Stimulated activated naive CD8-positive, alpha-beta T cell treated with anti-CD3 and anti-CD28 coated beads, Interleukin-15, Interleukin-2, amounts not matched to agents 100 ng/mL and 50 ng/mL, for 24 hours (primary cell): ENCODE measurements around the gene TBC1D23.
"Not testable (repeated sequence)": the region's sequence is repeated elsewhere in the genome, so short reads cannot be mapped to it uniquely, and the experiment has no call there.

Experiments used
- H3K27ac Mint-ChIP-seq: one replicate; pipeline ENCODE4 v1.8.0; 2021; ENCODE audit warnings: mild to moderate bottlenecking, mixed read lengths
- H3K27me3 Mint-ChIP-seq: one replicate; pipeline ENCODE4 v1.8.0; 2021; ENCODE audit warnings: mixed read lengths
- H3K36me3 Mint-ChIP-seq: one replicate; pipeline ENCODE4 v1.8.0; 2021; ENCODE audit warnings: low read depth, mixed read lengths
- H3K4me1 Mint-ChIP-seq: one replicate; pipeline ENCODE4 v1.8.0; 2021; ENCODE audit warnings: low read depth, mixed read lengths
- H3K4me3 Mint-ChIP-seq: one replicate; pipeline ENCODE4 v1.8.0; 2021; ENCODE audit warnings: mild to moderate bottlenecking, mixed read lengths
- H3K9me3 Mint-ChIP-seq: one replicate; pipeline ENCODE4 v1.8.0; 2021; ENCODE audit warnings: mixed read lengths

Gene TBC1D23

DNA sequence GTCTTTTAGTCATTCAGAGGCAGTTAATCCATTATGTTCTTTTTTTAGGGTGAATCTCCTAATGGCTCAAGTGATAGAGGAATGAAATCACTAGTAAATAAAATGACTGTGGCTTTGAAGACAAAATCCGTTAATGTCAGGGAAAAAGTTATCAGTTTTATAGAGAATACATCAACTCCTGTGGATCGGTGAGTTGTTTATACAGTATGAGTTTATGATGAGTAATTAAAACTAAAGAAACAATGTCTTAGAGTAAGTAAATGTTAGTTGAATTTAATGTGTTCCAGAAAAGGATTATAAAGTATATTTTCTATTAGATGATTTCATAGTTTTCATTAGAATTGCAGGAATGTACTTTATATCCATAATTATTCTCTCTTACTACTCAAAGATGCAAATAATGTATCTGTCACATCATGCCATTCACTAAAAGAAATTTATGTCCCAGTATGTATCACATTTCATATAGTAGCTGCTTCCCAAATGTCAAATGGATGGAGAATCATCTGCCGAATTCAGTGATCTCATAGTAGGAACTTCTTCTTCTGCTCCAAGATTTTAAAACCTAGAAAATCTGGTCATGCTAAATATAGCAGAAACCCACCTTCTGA lies 49.7 kb downstream of the TBC1D23 start:
- Mint-ChIP-seq H3K9me3 (no peaks in the 10 kb centered on the region), H3K27ac (no peak overlapping the region), H3K27me3 (no peaks in the 10 kb centered on the region), H3K4me3 (no peak overlapping the region), H3K36me3 (peaks cover 18% of the 10 kb centered on the region), H3K4me1 (no peaks in the 10 kb centered on the region)

DNA sequence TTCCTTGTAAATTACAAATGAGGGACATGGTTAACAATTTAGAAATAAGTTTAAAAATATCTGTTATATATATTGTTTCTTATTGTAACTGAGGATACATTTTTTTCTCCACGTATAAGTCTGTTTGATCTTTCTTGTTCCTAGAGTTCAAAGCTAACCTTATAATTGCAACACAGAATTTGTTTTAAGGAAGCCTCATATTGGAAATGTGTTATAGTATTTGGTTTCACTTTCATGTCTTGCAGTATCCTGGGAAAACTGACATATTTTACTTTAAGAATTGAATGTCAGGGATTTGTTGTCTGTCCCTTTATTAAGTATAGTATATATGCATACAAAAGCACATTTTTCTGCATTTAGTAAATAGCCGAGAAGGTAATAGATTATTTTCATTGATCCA lies 50.2 kb downstream of the TBC1D23 start:
- peaks cover 21% of the 10 kb centered on the region for H3K36me3 Mint-ChIP-seq
- H3K4me1 Mint-ChIP-seq = no peaks in the 10 kb centered on the region
- no peak overlapping the region for H3K4me3 Mint-ChIP-seq
- H3K27me3 Mint-ChIP-seq = no peaks in the 10 kb centered on the region
- no peaks in the 10 kb centered on the region for H3K9me3 Mint-ChIP-seq
- no peak overlapping the region for H3K27ac Mint-ChIP-seq

DNA sequence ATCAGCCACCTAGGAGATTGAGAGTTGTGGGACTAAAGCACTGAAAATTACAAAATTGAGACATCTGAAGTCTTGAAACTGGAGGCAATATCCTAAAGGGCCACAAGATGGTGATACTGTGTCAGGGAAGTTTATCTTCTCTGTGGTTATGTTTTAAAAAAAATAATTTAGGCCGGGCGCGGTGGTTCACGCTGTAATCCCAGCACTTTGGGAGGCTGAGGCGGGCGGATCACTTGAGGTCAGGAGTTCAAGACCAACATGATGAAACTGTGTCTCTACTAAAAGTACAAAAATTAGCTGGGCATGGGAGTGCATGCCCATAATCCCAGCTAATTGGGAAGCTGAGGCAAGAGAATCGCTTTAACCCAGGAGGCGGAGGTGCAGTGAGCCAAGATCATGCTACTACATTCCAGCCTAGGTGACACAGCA lies 55.9 kb downstream of the TBC1D23 start:
- Mint-ChIP-seq H3K27me3 (no peaks in the 10 kb centered on the region), H3K4me3 (no peak overlapping the region), H3K9me3 (no peaks in the 10 kb centered on the region), H3K27ac (no peak overlapping the region), H3K36me3 (peaks cover 13% of the 10 kb centered on the region), H3K4me1 (peaks cover 17% of the 10 kb centered on the region)

DNA sequence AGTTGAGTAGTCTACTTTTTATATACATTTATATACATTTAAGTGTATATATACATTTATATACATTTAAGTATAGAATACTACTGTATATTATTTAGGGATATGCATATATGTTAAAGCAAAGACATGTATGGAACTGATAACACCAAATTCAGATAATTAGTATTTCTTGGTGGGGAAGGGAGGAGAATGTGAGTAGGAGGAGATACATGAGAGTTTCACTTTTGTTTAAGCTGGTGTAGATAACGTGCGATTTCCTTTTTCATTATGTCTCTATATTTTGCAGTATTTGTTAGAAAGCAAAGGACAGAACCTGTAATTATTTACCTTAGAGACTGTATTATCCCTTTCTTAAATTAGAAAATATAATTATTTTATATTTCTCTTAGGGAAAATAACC lies 57.1 kb downstream of the TBC1D23 start:
- Mint-ChIP-seq H3K9me3 (no peaks in the 10 kb centered on the region), H3K4me3 (no peak overlapping the region), H3K36me3 (peaks cover 13% of the 10 kb centered on the region), H3K27ac (no peak overlapping the region), H3K27me3 (no peaks in the 10 kb centered on the region), H3K4me1 (peaks cover 17% of the 10 kb centered on the region)

DNA sequence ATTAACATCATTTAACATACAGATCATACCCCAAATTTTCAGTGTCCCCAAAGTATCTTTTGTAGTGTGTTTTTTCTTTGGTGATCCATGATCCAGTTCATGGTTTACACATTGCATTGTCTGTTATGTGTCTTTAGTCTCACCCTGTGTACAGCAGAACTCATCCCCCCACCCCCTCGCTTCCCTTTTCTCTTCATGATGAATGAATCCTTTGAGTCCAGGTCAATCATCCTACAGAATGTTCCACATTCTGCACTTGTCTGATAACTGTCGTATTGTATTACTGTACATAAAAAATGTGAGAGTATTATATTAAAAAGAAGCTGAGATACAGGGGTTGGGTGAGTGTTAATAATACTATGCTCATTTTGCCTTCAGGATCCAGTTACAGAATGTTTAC lies 59.2 kb downstream of the TBC1D23 start:
- peaks cover 9% of the 10 kb centered on the region for H3K36me3 Mint-ChIP-seq
- H3K27ac Mint-ChIP-seq = no peak overlapping the region
- no peak overlapping the region for H3K4me3 Mint-ChIP-seq
- no peaks in the 10 kb centered on the region for H3K27me3 Mint-ChIP-seq
- peaks cover 17% of the 10 kb centered on the region for H3K4me1 Mint-ChIP-seq
- no peaks in the 10 kb centered on the region for H3K9me3 Mint-ChIP-seq

DNA sequence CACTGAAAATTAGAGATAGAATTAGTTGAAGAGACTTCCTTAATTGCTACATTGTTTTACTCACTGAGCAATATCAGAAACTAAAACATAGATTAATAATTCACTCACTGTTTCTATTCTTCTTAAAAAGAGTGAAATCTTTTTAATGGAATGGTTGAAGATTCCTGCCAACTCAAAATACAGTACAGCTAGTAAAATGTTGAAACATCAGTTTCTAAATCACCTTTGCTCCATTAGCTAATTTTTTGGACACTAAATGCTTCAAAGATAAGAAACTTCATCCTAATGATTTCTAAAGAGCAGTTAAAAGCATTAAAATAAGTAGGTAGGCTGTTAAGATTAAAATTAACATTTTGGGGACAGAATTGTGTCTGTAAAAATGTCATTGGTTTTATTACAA lies 63.3 kb downstream of the TBC1D23 start:
- peaks cover 6% of the 10 kb centered on the region for H3K9me3 Mint-ChIP-seq
- H3K27me3 Mint-ChIP-seq = no peaks in the 10 kb centered on the region
- no peak overlapping the region for H3K27ac Mint-ChIP-seq
- no peaks in the 10 kb centered on the region for H3K4me1 Mint-ChIP-seq
- H3K36me3 Mint-ChIP-seq = peaks cover 22% of the 10 kb centered on the region
- no peak overlapping the region for H3K4me3 Mint-ChIP-seq

DNA sequence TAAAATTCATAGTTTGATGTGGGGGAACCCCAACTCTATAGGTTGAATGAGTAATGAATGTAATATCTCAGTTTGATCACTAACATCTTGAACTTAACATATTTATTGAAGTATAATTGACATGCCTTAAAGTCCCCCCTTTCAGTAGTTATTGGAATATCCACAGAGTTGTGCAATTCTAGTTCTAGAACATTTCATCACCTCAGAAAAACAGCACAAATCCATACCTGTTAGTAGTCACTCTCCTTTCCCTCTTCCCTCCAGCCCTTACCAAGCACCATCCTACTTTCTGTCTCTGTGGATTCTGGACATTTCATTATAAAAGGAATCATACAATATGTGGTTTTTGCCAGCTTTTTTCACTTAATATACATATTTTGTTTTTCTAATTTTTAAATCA lies 65.0 kb downstream of the TBC1D23 start:
- no peak overlapping the region for H3K4me3 Mint-ChIP-seq
- H3K27ac Mint-ChIP-seq = no peak overlapping the region
- no peaks in the 10 kb centered on the region for H3K4me1 Mint-ChIP-seq

DNA sequence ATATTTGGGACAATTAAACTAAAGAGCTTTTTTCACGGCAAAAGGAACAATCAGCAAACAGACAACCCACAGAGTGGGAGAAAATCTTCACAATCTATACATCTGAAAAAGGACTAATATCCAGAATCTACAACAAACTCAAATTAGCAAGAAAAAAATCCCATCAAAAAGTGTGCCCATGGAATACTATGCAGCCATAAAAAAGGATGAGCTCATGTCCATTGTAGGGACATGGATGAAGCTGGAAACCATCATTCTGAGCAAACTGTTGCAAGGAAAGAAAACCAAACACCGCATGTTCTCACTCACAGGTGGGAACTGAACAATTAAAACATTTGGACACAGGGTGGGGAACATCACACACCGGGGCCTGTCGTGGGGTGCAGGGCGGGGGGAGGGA lies 66.6 kb downstream of the TBC1D23 start:
- not testable (repeated sequence) for H3K27me3 Mint-ChIP-seq, H3K4me1 Mint-ChIP-seq, H3K9me3 Mint-ChIP-seq, H3K4me3 Mint-ChIP-seq, H3K27ac Mint-ChIP-seq
- peaks cover 15% of the 10 kb centered on the region for H3K36me3 Mint-ChIP-seq

More for the DNA sequence above, 65.0 kb downstream of the TBC1D23 start:
- H3K9me3 Mint-ChIP-seq = peaks cover 6% of the 10 kb centered on the region
- peaks cover 15% of the 10 kb centered on the region for H3K36me3 Mint-ChIP-seq
- H3K27me3 Mint-ChIP-seq = no peaks in the 10 kb centered on the region

DNA sequence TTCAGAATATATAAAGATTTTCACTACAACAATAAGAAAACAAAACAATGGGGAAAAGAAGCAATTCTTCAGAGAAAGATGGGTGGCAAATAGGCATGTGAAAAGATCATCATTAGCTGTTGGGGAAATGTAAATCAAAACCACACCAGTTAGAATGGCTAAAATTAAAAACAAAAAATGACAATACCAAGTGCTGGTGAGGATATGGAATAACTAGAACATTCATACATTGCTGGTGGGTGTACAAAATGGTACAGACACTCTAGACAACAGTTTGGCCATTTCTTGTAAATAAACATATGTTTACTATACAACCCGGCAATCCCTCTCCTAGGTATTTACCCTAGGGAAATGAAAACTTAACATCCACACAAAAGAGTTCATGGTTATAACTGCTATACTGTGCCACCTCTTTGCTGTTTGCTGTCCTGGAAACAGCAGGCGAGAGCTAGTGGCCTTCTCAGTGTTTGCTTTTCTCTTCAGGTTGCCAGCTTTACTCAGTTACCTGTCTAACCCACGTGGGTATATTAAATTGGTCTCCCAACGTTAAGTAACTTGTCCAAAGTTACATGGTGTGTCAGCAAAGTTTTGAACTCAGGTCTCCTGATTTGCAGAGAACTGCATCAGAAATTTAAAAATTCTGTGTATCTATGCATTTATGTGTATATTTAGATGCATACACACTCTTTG lies 69.2 kb downstream of the TBC1D23 start:
- no peak overlapping the region for H3K4me3 Mint-ChIP-seq

DNA sequence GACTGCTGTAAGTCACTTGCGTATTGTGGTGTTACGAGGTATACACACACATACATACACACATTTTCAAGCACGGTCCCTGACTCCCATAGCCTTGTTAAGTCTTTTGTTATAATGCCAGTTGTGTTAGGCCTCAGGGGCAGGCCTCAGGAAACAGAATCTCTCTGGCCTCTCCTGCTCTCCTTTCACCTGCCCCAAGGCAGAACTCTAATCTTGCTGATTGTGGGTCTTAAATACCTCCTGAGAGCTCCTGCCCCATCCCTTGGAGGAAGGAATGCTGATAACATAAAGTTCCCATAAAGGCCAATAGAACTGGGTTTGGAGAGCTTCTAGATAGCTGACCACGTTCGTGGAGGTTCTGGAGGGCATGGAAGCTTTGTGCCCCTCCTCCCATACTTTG lies 69.9 kb downstream of the TBC1D23 start:
- peaks cover 19% of the 10 kb centered on the region for H3K36me3 Mint-ChIP-seq
- no peaks in the 10 kb centered on the region for H3K27me3 Mint-ChIP-seq
- H3K4me1 Mint-ChIP-seq = peaks cover 18% of the 10 kb centered on the region
- H3K4me3 Mint-ChIP-seq = no peak overlapping the region
- H3K9me3 Mint-ChIP-seq = peaks cover 6% of the 10 kb centered on the region
- H3K27ac Mint-ChIP-seq = no peak overlapping the region

More for the DNA sequence above, 69.2 kb downstream of the TBC1D23 start:
- H3K9me3 Mint-ChIP-seq = peaks cover 6% of the 10 kb centered on the region
- no peaks in the 10 kb centered on the region for H3K27me3 Mint-ChIP-seq
- H3K36me3 Mint-ChIP-seq = peaks cover 15% of the 10 kb centered on the region
- no peak overlapping the region for H3K27ac Mint-ChIP-seq
- H3K4me1 Mint-ChIP-seq = peaks cover 11% of the 10 kb centered on the region

DNA sequence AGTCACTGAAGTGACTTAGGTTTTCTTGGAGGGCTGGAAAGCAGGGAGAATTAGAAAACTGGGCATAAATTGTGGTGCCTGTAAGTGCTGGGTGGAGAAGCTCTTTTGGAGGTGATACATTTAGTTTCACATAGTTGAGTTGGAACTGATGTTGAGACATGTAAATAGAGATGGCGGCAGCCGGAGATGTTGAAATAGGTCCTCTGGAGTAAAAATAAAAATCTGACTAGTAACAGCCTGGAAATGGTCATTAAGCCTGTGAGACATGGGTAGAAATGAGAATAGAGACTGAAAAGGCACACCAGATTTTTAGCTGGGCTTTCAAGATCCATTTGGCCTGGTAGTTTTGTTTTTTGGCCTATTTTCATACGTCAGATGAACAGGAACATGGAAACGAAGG lies 70.9 kb downstream of the TBC1D23 start:
- H3K4me1 Mint-ChIP-seq = peaks cover 25% of the 10 kb centered on the region
- peaks cover 5% of the 10 kb centered on the region for H3K9me3 Mint-ChIP-seq
- H3K36me3 Mint-ChIP-seq = peaks cover 15% of the 10 kb centered on the region
- no peaks in the 10 kb centered on the region for H3K27me3 Mint-ChIP-seq
- H3K27ac Mint-ChIP-seq = no peak overlapping the region
- no peak overlapping the region for H3K4me3 Mint-ChIP-seq

DNA sequence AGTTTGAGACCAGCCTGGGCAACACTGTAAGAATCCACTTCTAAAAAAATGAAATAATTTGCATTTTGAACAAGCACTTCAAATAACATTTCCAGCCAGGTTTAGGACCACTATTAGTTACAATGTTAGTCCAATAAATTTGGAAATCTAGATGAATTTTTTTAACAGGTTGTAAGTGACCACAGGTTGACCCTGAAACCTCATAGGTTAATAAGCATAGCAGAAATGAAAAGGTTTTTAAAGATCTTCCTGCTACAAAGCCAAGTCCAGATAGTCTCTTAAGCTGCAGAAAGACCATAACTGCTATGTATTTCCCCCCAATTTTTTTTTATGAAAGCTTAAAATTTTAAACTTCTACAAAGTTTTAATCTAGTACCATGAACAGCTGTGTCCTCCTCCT lies 72.3 kb downstream of the TBC1D23 start:
- Mint-ChIP-seq H3K4me1 (peaks cover 25% of the 10 kb centered on the region), H3K36me3 (peaks cover 6% of the 10 kb centered on the region), H3K27me3 (no peaks in the 10 kb centered on the region), H3K27ac (no peak overlapping the region), H3K4me3 (no peak overlapping the region), H3K9me3 (no peaks in the 10 kb centered on the region)

DNA sequence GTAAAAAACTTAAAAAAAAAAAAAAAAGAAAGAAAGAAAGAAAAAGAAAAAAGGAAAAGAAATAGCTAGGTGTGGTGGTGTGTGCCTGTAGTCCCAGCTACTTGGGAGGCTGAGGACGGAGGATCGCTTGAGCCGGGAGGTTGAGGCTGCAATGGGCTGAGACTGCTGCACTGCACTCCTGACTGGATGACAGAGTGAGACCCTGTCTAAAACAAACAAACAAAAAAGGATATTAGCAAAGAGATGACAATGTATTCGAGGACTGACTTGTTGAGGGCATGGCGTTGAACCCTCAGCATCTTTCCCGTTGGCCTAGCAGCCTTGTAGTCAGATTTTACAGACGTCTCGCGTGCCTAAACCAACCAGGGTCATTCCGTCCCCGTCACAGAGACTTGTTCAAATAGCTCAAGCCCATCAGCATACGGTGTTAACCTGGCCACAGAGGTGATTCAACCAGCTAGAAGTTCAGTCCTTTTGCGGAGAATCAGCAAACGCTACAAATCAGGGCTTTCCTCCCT lies 73.2 kb downstream of the TBC1D23 start:
- H3K36me3 Mint-ChIP-seq = peaks cover 10% of the 10 kb centered on the region
- H3K4me1 Mint-ChIP-seq = peaks cover 25% of the 10 kb centered on the region
- peak overlapping the region; percentile 83 for H3K27ac Mint-ChIP-seq
- H3K4me3 Mint-ChIP-seq = peak overlapping the region; percentile 84
- no peaks in the 10 kb centered on the region for H3K9me3 Mint-ChIP-seq
- H3K27me3 Mint-ChIP-seq = no peaks in the 10 kb centered on the region

DNA sequence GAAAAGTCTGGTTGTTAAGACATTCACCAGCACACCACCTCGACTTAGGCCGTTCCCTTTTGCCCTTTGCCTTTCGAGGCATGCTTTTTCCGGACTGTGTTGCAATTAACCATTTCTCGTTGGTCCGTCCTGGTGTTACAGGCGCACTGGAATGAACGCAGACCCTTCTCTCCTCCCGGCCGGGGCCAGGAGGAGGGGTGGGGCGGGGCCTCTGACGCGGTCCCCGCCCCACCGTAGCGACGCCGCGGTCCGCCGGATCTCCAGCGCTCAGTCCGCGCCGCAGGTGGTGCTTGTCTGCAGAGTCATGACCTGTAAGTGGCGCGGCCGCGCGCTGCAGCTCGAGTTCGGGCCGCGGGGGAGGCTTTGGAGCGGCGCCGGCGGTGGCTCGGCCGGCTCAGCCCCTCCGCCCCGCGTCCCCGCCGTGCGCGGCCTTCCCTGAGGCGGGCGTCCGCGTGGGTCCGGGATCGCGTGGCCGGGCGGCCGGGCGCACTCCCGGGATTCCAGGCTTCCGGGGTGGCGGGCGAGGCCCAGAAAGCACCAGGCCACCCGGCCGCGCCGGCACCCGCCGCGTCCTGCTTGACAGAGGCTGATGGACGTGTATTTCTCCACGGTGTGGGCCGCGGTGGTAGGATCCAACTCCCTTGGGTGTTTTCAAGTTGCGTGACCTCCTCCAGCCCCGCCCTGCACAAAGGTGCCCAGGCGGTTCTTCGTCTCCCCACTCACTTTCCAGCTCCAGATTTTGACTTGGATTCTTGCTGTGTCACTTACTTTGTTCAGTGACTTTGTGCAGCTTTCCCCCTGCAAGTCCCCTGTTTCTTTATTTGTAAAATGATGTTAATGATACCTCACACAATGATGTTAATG lies 73.9 kb downstream of the TBC1D23 start, which contains the start of gene NIT2:
Gene NIT2, plus strand, starts transcription at position 270 of the 864 bp plus-strand sequence. Its CDS starts 35 bp downstream, at position 305.
- H3K4me1 Mint-ChIP-seq = peaks cover 25% of the 10 kb centered on the region
- peaks cover 17% of the 10 kb centered on the region for H3K36me3 Mint-ChIP-seq
- peak within 1 kb of the TSS; percentile 99 for H3K27ac Mint-ChIP-seq
- H3K27me3 Mint-ChIP-seq = no peaks in the 10 kb centered on the region
- no peaks in the 10 kb centered on the region for H3K9me3 Mint-ChIP-seq
- peak within 1 kb of the TSS; percentile 98 for H3K4me3 Mint-ChIP-seq

DNA sequence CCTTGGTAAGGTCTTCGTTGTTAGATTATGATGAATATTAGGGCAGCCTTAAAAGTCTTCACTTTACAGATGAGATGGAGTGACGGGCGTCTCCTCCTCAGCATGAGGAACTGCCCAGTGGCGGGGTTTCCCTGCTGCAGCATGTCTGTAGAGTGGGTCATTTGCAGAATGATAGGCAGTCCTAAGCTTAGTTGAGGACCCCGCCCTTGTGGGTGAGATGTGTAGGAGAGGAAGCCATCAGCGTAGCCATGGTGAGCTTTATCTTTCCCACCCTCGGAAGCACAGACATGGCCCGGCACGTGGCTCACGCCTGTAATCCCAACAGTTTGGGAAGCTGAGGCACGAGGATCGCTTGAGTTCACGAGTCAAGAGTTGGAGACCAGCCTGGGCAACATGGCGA lies 74.6 kb downstream of the TBC1D23 start:
- Mint-ChIP-seq H3K27ac (peak overlapping the region; percentile 99), H3K9me3 (no peaks in the 10 kb centered on the region), H3K36me3 (peaks cover 18% of the 10 kb centered on the region), H3K4me1 (peaks cover 25% of the 10 kb centered on the region), H3K4me3 (peak overlapping the region; percentile 98), H3K27me3 (no peaks in the 10 kb centered on the region)
